DND-41 (cell line): ENCODE results near the gene PROM2.
"Not testable (repeated sequence)": the region's sequence is repeated elsewhere in the genome, so short reads cannot be mapped to it uniquely, and the experiment has no call there.

Experiments used
- ATAC-seq: fragments of 200-7000 bp; cut with Tn5 transposase; 3 replicates; pipeline ENCODE4 v1.9.1; 2021; ENCODE audit warnings: low read depth; ENCODE audit not compliant: insufficient read depth
- DNase-seq: peaks from one replicate; pipeline ENCODE4 v3.0.0-alpha.2; 2020
- H2AFZ ChIP-seq: 2 replicates; pipeline ENCODE4 v1.6.0; 2012; ENCODE audit warnings: low read depth, low read length
- H3K27ac ChIP-seq: 2 replicates; pipeline ENCODE4 v1.5.1; 2012; ENCODE audit warnings: low read length, inconsistent platforms
- H3K27me3 ChIP-seq: fragments of 200-600 bp; sonication (generic); 2 replicates; pipeline ENCODE4 v1.6.0; 2012; ENCODE audit warnings: low read length, mild to moderate bottlenecking, inconsistent platforms; ENCODE audit not compliant: insufficient read depth, poor library complexity
- H3K36me3 ChIP-seq: 2 replicates; pipeline ENCODE4 v1.5.1; 2012; ENCODE audit warnings: low read length, inconsistent platforms; ENCODE audit not compliant: insufficient read depth
- H3K4me1 ChIP-seq: 2 replicates; pipeline ENCODE4 v1.5.1; 2012; ENCODE audit warnings: mild to moderate bottlenecking, low read length; ENCODE audit not compliant: insufficient read depth
- H3K4me2 ChIP-seq: 2 replicates; pipeline ENCODE4 v1.6.0; 2012; ENCODE audit warnings: mild to moderate bottlenecking, moderate library complexity, low read length, inconsistent platforms; ENCODE audit not compliant: insufficient read depth
- H3K4me3 ChIP-seq, 2 experiments: fragments of 200-600 bp in 1 of 2; shearing (Covaris generic) in 1 of 2; 2 replicates each; pipeline ENCODE4 v1.5.1; 2012 to 2016; ENCODE audit warnings: inconsistent platforms in 2 of 2, low read length in 2 of 2, mild to moderate bottlenecking in 2 of 2, low read depth in 1 of 2, moderate library complexity in 1 of 2
- H3K79me2 ChIP-seq: 2 replicates; pipeline ENCODE4 v1.6.0; 2012; ENCODE audit warnings: low read length, inconsistent platforms; ENCODE audit not compliant: insufficient read depth
- H3K9ac ChIP-seq: 2 replicates; pipeline ENCODE4 v1.6.0; 2012; ENCODE audit warnings: low read depth, mild to moderate bottlenecking, inconsistent platforms, low read length, moderate library complexity
- H3K9me3 ChIP-seq: 2 replicates; pipeline ENCODE4 v1.5.1; 2012; ENCODE audit warnings: low read length, moderate library complexity, mild to moderate bottlenecking, inconsistent platforms; ENCODE audit not compliant: insufficient read depth, severe bottlenecking
- H4K20me1 ChIP-seq: 2 replicates; pipeline ENCODE4 v1.6.0; 2012; ENCODE audit warnings: low read length; ENCODE audit not compliant: insufficient read depth
- EZH2 ChIP-seq: IDR thresholded peaks from 3 replicates; pipeline ENCODE4 v1.6.1; 2012; ENCODE audit warnings: borderline replicate concordance, low read depth, mild to moderate bottlenecking, moderate library complexity, low read length, inconsistent platforms; ENCODE audit not compliant: severe bottlenecking
- TF ChIP-seq, protein P1 (sequence below): IDR thresholded peaks from 2 replicates; pipeline ENCODE4 v1.5.1; 2012; ENCODE audit warnings: borderline replicate concordance, low read length, moderate library complexity, mild to moderate bottlenecking; ENCODE audit not compliant: poor library complexity, severe bottlenecking; ENCODE audit errors: extremely low read depth

The PROM2 gene

DNA sequence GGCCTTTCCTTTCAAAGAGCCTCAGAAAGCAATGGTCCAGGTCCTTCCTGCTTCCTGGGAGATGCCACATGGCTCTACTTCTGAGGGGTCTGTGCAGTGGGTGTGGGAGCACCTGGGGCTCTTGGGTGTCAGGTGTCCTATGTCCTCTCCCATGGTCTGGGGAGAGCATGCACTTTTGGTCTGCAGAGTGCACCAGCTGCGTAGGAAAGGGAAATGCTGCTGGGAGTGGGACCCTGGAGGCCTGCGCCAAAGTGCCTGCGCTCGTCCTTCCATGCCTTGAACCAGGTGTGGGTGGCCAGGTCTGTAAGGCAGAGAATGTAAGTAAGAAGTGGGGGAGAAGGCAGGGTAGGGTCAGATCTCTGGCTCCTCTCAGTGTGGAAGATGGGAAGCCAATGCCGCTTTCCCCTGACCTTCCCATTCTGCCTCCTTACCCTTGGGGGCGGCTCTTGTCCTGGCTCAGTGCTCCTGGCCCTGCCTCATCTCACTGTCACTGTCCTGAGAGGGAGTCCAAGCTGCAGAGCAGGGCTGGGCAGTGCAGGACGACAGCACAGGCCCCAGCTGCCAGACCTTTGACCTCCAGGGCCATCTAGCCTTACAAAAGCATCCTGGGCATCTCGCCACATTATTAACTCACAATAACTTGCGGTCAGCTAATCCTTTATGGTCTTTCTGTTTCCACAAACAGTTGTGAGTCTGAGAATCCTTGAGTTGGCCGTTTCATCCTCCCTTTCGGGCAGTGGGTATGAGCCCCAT lies 6.6 kb upstream of the PROM2 start:
- no peak for DNase-seq
- H3K4me3 ChIP-seq, result no peak overlapping the region
- H3K4me2 ChIP-seq, result no peak overlapping the region
- H4K20me1 ChIP-seq, result no peaks in the 10 kb centered on the region; the same call in 1 of the 2 replicates
- H3K9me3 ChIP-seq, result no peaks in the 10 kb centered on the region
- no peaks in the 10 kb centered on the region for H3K4me1 ChIP-seq
- no peak overlapping the region for H3K9ac ChIP-seq
- TF ChIP-seq EZH2, result no peak
- TF ChIP-seq, protein P1, sequence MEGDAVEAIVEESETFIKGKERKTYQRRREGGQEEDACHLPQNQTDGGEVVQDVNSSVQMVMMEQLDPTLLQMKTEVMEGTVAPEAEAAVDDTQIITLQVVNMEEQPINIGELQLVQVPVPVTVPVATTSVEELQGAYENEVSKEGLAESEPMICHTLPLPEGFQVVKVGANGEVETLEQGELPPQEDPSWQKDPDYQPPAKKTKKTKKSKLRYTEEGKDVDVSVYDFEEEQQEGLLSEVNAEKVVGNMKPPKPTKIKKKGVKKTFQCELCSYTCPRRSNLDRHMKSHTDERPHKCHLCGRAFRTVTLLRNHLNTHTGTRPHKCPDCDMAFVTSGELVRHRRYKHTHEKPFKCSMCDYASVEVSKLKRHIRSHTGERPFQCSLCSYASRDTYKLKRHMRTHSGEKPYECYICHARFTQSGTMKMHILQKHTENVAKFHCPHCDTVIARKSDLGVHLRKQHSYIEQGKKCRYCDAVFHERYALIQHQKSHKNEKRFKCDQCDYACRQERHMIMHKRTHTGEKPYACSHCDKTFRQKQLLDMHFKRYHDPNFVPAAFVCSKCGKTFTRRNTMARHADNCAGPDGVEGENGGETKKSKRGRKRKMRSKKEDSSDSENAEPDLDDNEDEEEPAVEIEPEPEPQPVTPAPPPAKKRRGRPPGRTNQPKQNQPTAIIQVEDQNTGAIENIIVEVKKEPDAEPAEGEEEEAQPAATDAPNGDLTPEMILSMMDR, result no peak
- H3K79me2 ChIP-seq, result no peaks in the 10 kb centered on the region
- ATAC-seq, result no peak
- H3K27me3 ChIP-seq, result no peaks in the 10 kb centered on the region
- H2AFZ ChIP-seq, result no peak overlapping the region
- H3K36me3 ChIP-seq, result no peaks in the 10 kb centered on the region
- H3K27ac ChIP-seq, result no peak overlapping the region

- no peak overlapping the region for H3K4me2 ChIP-seq
- H3K36me3 ChIP-seq, result no peaks in the 10 kb centered on the region
- H2AFZ ChIP-seq, result no peak overlapping the region
- H3K9me3 ChIP-seq, result no peaks in the 10 kb centered on the region
- ATAC-seq, result no peak
- H3K27ac ChIP-seq, result no peak overlapping the region
- H3K79me2 ChIP-seq, result no peaks in the 10 kb centered on the region
- TF ChIP-seq, protein P1, result no peak
- no peak for TF ChIP-seq EZH2
- H4K20me1 ChIP-seq, result peaks cover 2% of the 10 kb centered on the region; the same call in 1 of the 2 replicates
- no peaks in the 10 kb centered on the region for H3K27me3 ChIP-seq
- no peak for DNase-seq
- H3K4me3 ChIP-seq, result no peak overlapping the region
- H3K4me1 ChIP-seq, result no peaks in the 10 kb centered on the region
- no peak overlapping the region for H3K9ac ChIP-seq
These were observed 5.8 kb upstream of the PROM2 start for GRCh38 chr2:95268211-95269035.

DNA sequence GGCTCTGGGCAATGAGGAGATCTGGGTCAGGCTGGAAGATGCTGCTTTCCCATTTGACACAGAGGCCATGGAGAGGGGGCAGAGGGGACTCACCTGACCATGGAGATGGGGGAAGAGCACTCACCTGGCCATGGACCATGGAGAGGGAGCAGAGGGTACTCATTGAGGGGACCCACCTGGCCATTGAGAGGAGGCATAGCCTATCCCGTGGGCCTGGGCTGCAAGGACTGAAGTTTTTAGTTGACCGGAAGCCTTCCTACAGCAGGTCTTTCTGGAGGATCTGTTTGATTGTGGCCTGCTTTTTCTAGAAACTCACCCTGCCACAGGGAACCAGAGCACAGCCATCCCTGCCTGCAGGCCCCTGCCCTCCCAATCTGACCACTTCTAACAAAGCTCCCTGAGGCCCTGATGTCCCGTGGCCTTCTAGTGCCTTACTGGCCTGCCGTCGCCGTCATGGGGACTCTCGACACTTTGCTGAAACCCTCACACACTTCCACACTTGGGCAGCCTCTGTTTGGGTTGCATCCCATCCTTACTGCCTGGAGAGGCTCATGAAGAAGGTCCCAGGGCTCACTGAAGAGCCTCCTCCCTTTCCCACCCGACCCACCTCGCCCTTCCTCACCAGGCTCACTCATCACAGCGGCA lies 5.1 kb upstream of the PROM2 start:
- Histone ChIP-seq H3K4me1 (no peaks in the 10 kb centered on the region), H3K36me3 (no peaks in the 10 kb centered on the region), H3K27ac (no peak overlapping the region), H3K79me2 (no peaks in the 10 kb centered on the region), H3K4me2 (no peak overlapping the region), H2AFZ (no peak overlapping the region), H3K9me3 (no peaks in the 10 kb centered on the region), H4K20me1 (peaks cover 2% of the 10 kb centered on the region; the same call in 1 of the 2 replicates), H3K4me3 (no peak overlapping the region), H3K27me3 (no peaks in the 10 kb centered on the region), H3K9ac (no peak overlapping the region)
- ATAC-seq (no peak), DNase-seq (no peak)
- TF ChIP-seq, protein P1, result no peak
- TF ChIP-seq EZH2, result no peak

DNA sequence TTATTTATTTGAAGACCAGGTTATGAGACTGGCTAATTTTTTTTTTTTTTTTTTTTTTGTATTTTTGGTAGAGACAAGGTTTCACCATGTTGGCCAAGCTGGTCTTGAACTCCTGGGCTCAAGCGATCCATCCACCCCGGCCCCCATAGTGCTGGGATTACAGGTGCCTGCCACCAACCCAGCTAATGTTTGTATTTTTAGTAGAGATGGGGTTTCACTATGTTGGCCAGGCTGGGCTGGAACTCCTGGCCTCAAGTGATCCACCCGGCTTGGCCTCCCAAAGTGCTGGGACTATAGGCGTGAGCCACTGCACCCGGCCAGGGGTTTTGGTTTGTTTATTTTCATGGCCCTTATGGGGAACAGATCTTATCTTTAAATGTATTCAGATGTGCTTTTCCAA lies 4.5 kb upstream of the PROM2 start:
- not testable (repeated sequence) for H4K20me1 ChIP-seq, H3K79me2 ChIP-seq, H3K4me2 ChIP-seq, ATAC-seq, H3K27ac ChIP-seq, DNase-seq, H3K9ac ChIP-seq, H3K4me3 ChIP-seq, H3K36me3 ChIP-seq, H3K27me3 ChIP-seq, H3K9me3 ChIP-seq, H3K4me1 ChIP-seq, H2AFZ ChIP-seq
